AG10803 (cell line): ENCODE measurements around the gene HAUS3.

ENCODE experiments used
- DNase-seq: peaks from one replicate; pipeline ENCODE4 v3.0.0; 2010; ENCODE audit warnings: low read depth
- H3K4me3 ChIP-seq: 2 replicates; pipeline ENCODE4 v1.5.1; 2011; ENCODE audit warnings: mild to moderate bottlenecking, low read length, control low read depth
- CTCF ChIP-seq: conservative IDR thresholded peaks from 2 replicates; pipeline ENCODE4 v1.5.1; 2011; ENCODE audit warnings: mild to moderate bottlenecking, low read length, control low read depth, inconsistent platforms

HAUS3 gene

GRCh38 chr4:2186133-2186864 lies 55.6 kb downstream of the HAUS3 start:
- no peak for DNase-seq
- no peak for TF ChIP-seq CTCF
- H3K4me3 ChIP-seq = no peak overlapping the region

DNA sequence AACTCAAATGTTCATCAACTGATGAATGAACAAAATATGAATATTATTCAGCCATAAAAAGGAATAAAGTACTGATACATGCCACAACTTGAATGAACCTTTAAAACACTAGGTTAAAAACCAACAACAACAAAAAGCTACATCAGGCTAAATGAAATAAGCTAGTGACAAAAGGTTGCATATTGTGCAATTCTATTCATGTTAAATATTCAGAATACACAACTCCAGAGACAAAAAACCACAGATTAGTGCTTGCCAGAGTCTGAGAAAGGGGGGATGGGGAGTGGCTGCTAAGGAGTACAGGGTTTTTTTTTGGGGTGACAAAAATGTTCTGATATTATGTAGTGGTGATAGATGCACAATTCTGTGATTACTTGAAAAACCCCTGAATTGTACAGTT lies 58.5 kb downstream of the HAUS3 start:
- no peak for TF ChIP-seq CTCF
- peak; percentile 17 for DNase-seq
- no peak overlapping the region for H3K4me3 ChIP-seq

- no peak for TF ChIP-seq CTCF
- no peak for DNase-seq
- no peak overlapping the region for H3K4me3 ChIP-seq
Observed at GRCh38 chr4:2182994-2183393, 58.9 kb downstream of the HAUS3 start.

- H3K4me3 ChIP-seq = no peak overlapping the region
- no peak for TF ChIP-seq CTCF
Observed at GRCh38 chr4:2180410-2180809, 61.5 kb downstream of the HAUS3 start.

DNA sequence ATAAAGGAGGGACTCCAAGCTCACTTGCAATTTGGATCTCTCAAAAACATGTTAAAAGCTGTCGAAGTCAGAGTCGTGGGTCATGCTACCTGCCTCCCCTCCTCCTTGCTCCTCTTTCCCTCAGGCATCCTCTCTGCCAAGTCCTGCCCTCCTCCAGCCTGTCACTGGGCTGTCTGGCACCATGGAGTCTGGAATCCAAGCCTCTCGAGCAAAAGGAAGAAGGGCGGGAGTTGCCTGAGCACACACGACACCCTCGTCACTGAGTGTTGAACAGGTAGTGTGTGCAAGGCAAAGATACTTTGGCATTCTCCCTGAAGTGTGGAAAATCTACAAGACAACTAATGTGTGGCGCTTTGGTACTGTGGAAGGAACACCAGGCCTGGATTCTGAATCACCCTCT lies 62.2 kb downstream of the HAUS3 start:
- no peak overlapping the region for H3K4me3 ChIP-seq
- no peak for TF ChIP-seq CTCF
- no peak for DNase-seq

More at GRCh38 chr4:2180410-2180809, 61.5 kb downstream of the HAUS3 start:
- no peak for DNase-seq

DNA sequence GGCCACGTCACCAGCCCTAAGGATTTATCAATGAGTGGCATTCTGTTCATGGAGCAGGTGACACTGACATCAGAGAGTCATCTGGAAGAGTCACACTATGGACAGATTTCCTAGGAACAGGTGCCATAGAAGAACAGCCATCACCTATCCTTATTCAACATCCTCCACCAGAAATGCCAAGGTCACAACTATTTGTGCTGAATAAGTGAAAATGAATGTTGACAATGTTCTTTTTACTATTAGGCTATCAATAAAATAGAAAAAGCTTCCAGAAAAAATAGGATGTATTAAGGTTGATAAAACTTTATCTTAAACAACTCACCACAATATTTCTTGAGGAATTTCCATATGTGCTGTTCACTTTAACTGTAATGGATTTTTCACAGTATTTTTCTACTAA lies 62.9 kb downstream of the HAUS3 start:
- TF ChIP-seq CTCF = no peak
- no peak overlapping the region for H3K4me3 ChIP-seq
- no peak for DNase-seq
